Common myeloid progenitor, CD34-positive (primary cell): ENCODE data around the gene RPL23.

Experiments
- CTCF ChIA-PET: fragments of 350-600 bp; sonication (Branson Sonifier 250); formaldehyde crosslinking; loops from one replicate; lab custom pipeline; 2021; ENCODE audit warnings: antibody characterized with exemption; lab: Charles Lee
- POLR2A ChIA-PET: fragments of 350-600 bp; sonication (Branson Sonifier 250); formaldehyde crosslinking; loops from one replicate; lab custom pipeline; 2021; ENCODE audit warnings: antibody characterized with exemption; lab: Charles Lee
- DNase-seq, 3 donors: peaks; one replicate each; pipeline versions ENCODE4 v3.0.0 to v3.0.0-alpha.2; 2013
- H3K27ac ChIP-seq, 2 experiments: 1 replicate in 1 of 2; 2 replicates in 1 of 2; pipeline ENCODE4 v1.7.0; 2013; ENCODE audit warnings: inconsistent platforms in 2 of 2, low read length in 2 of 2, mild to moderate bottlenecking in 2 of 2, low read depth in 1 of 2, moderate library complexity in 1 of 2; ENCODE audit not compliant: severe bottlenecking in 2 of 2, insufficient read depth in 1 of 2, poor library complexity in 1 of 2
- H3K27me3 ChIP-seq, 5 experiments: replicated peaks in 2 of 5; 1 replicate in 3 of 5; 2 replicates in 2 of 5; pipeline versions ENCODE4 v1.6.1 to v1.7.0; 2013; ENCODE audit warnings: low read length in 4 of 5, mild to moderate bottlenecking in 2 of 5, moderate library complexity in 2 of 5, inconsistent platforms in 1 of 5; ENCODE audit not compliant: insufficient read depth in 5 of 5, control insufficient read depth in 4 of 5
- H3K36me3 ChIP-seq, 4 experiments: 1 replicate in 2 of 4; 2 replicates in 2 of 4; pipeline versions ENCODE4 v1.6.1 to v1.7.0; 2013; ENCODE audit warnings: low read length in 3 of 4, control low read depth in 1 of 4, mild to moderate bottlenecking in 1 of 4; ENCODE audit not compliant: control insufficient read depth in 4 of 4, insufficient read depth in 4 of 4
- H3K4me1 ChIP-seq, 4 experiments: 1 replicate in 3 of 4; 2 replicates in 1 of 4; pipeline versions ENCODE4 v1.6.1 to v1.7.1; 2013; ENCODE audit warnings: low read length in 3 of 4, mild to moderate bottlenecking in 3 of 4, control low read depth in 1 of 4, inconsistent platforms in 1 of 4, moderate library complexity in 1 of 4; ENCODE audit not compliant: control insufficient read depth in 4 of 4, insufficient read depth in 4 of 4; ENCODE audit errors: control extremely low read depth in 1 of 4
- H3K4me3 ChIP-seq, 7 experiments: 1 replicate in 4 of 7; 2 replicates in 3 of 7; pipeline versions ENCODE4 v1.5.1 to v1.7.0; 2013; ENCODE audit warnings: mild to moderate bottlenecking in 7 of 7, low read length in 6 of 7, moderate library complexity in 6 of 7, inconsistent platforms in 2 of 7, low read depth in 2 of 7, control low read depth in 1 of 7; ENCODE audit not compliant: insufficient read depth in 4 of 7, control insufficient read depth in 1 of 7; ENCODE audit errors: extremely low read depth in 1 of 7
- H3K9me3 ChIP-seq, 5 experiments: 1 replicate in 4 of 5; 2 replicates in 1 of 5; pipeline versions ENCODE4 v1.6.1 to v1.7.1; 2013; ENCODE audit warnings: low read length in 4 of 5, mild to moderate bottlenecking in 2 of 5, inconsistent platforms in 1 of 5, low read depth in 1 of 5, moderate library complexity in 1 of 5; ENCODE audit not compliant: control insufficient read depth in 4 of 5, insufficient read depth in 2 of 5; ENCODE audit errors: control extremely low read depth in 1 of 5
- WGBS: methylation state at CpG from one replicate; pipeline ENCODE4 v1.1.5; 2013; ENCODE audit not compliant: insufficient coverage; 5-methylcytosine and 5-hydroxymethylcytosine counted together

The RPL23 gene

DNA sequence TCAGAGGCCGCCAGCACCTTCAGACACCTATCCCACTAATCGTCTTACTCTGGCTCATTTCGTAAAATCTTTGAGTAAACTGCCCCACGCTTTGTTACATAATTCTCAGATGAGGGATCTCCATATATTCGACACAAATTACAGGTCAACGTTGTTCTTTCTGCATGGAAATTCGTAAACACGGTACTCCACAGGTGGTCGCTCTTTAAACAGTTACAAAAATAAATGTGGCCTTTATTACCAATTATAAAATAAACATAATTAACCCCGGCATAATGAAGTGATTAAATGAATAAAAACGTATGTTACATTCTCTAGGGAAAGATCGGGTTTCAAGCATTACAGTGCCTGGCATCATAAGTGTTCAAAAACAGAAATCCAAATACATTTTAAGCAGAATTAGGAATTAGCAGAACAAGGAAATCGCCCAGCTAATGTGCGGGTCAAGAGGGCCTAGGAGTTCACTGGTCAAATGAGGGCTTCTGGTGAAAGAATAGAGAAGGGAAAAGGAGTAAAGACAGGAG lies 53.2 kb downstream of the RPL23 start:
- ChIA-PET POLR2A (interaction anchor here (1.0 to 1.5 kb wide), 2 partner anchors 48 to 53 kb away, joined by 3 to 5 read pairs; partner anchors contain the start of genes PSMB3 and RPL23), CTCF (no interaction called here)
- Histone ChIP-seq H3K4me1 (peaks cover 16 to 30% (median 28%) of the 10 kb centered on the region in 4 experiments), H3K27ac (peak overlapping the region in 1 of 2 experiments; percentile 86), H3K4me3 (peak overlapping the region; percentile 71 to 91 (median 83)), H3K36me3 (peaks cover 5 to 50% (median 39%) of the 10 kb centered on the region in 4 experiments), H3K27me3 (no peaks in the 10 kb centered on the region), H3K9me3 (no peaks in the 10 kb centered on the region)
- no peak for DNase-seq
- 5% methylated on average over 5 of the region's 14 CpGs for WGBS

- Histone ChIP-seq H3K4me1 (peaks cover 16 to 30% (median 28%) of the 10 kb centered on the region in 4 experiments), H3K27me3 (no peaks in the 10 kb centered on the region), H3K9me3 (no peaks in the 10 kb centered on the region), H3K36me3 (peaks cover 7 to 50% (median 39%) of the 10 kb centered on the region in 4 experiments), H3K27ac (peak within 1 kb of the TSS; percentile 78 to 87), H3K4me3 (peak within 1 kb of the TSS; percentile 72 to 91 (median 83))
- ChIA-PET POLR2A (interaction anchor here (0.5 to 1.5 kb wide), 4 partner anchors 45 to 68 kb away, joined by 3 to 5 read pairs (median 4); partner anchors contain the start of genes PSMB3 and RPL23), CTCF (interaction anchor here (0.5 kb wide), 1 partner anchor 456 kb away, joined by 3 read pairs; no protein-coding TSS in a partner anchor)
- DNase-seq, result peak; percentile 95 to 98 (median 98)
- 0% methylated on average over 29 of the region's 76 CpGs for WGBS
These were observed 53.9 kb downstream of the RPL23 start, which contains the start of gene PIP4K2B for GRCh38 chr17:38799501-38800236. PIP4K2B (minus strand) TSS chr17:38799556; CDS start chr17:38799424, 132 bp downstream.

GRCh38 chr17:38798614-38799500 lies 54.7 kb downstream of the RPL23 start:
- Histone ChIP-seq H3K27ac (peak overlapping the region; percentile 72 to 87), H3K4me3 (peak overlapping the region; percentile 52 to 91 (median 72)), H3K4me1 (peaks cover 16 to 30% (median 28%) of the 10 kb centered on the region in 4 experiments), H3K36me3 (peaks cover 5 to 45% (median 34%) of the 10 kb centered on the region in 4 experiments), H3K9me3 (no peaks in the 10 kb centered on the region), H3K27me3 (no peaks in the 10 kb centered on the region)
- DNase-seq, result peak; percentile 72 to 89 (median 84)
- ChIA-PET POLR2A (interaction anchor here (0.7 to 1.5 kb wide), 2 partner anchors 46 to 69 kb away, joined by 3 to 5 read pairs; partner anchors contain the start of gene PSMB3), CTCF (interaction anchor here (0.5 to 1.3 kb wide), 3 partner anchors 11 to 457 kb away, joined by 3 to 4 read pairs (median 3); no protein-coding TSS in a partner anchor)
- WGBS, result under 1% methylated on average over 40 of the region's 53 CpGs
